Esophagus (tissue), 2 donors: ENCODE results near the gene GJB6. TPM values are rescaled to one million over a fixed set of nuclear protein-coding genes. Genes with fewer than 3 reads are reported as not detected.
A peak's percentile ranks its signal among the peaks of the same experiment; 100 is the strongest.

ENCODE experiments used
- H3K27ac ChIP-seq, 2 donors: one replicate each; pipeline ENCODE4 v1.5.1; 2013; ENCODE audit warnings: low read depth in 2 of 2, mild to moderate bottlenecking in 2 of 2, inconsistent platforms in 1 of 2, low read length in 1 of 2, moderate library complexity in 1 of 2
- H3K27me3 ChIP-seq, 2 donors: one replicate each; pipeline ENCODE4 v1.6.1; 2013; ENCODE audit warnings: low read length in 2 of 2, control low read depth in 1 of 2, mild to moderate bottlenecking in 1 of 2; ENCODE audit not compliant: insufficient read depth in 2 of 2, control insufficient read depth in 1 of 2
- H3K36me3 ChIP-seq, 2 donors: one replicate each; pipeline ENCODE4 v1.6.1; 2013; ENCODE audit warnings: low read length in 1 of 2; ENCODE audit not compliant: control insufficient read depth in 2 of 2, insufficient read depth in 2 of 2
- H3K4me1 ChIP-seq, 2 donors: one replicate each; pipeline ENCODE4 v1.6.1; 2013; ENCODE audit warnings: low read length in 1 of 2; ENCODE audit not compliant: control insufficient read depth in 2 of 2, insufficient read depth in 2 of 2
- H3K4me3 ChIP-seq, 2 donors: one replicate each; pipeline ENCODE4 v1.5.1; 2013; ENCODE audit warnings: low read length in 2 of 2, mild to moderate bottlenecking in 2 of 2, low read depth in 1 of 2, moderate library complexity in 1 of 2
- H3K9me3 ChIP-seq, 2 donors: one replicate each; pipeline ENCODE4 v1.6.1; 2013; ENCODE audit warnings: mild to moderate bottlenecking in 2 of 2, low read depth in 1 of 2, low read length in 1 of 2, moderate library complexity in 1 of 2; ENCODE audit not compliant: control insufficient read depth in 2 of 2, insufficient read depth in 1 of 2
- WGBS, 2 donors: extraction: QIAGEN DNeasy Blood & Tissue Kit; methylation state at CpG; one replicate each; pipeline ENCODE4 v1.1.7; 2013; 5-methylcytosine and 5-hydroxymethylcytosine counted together
- polyA plus RNA-seq, 2 donors: library from polyadenylated mRNA; stranded (reverse); fragments of 200-250 nt; gene quantifications; one replicate each; pipeline ENCODE4 v1.2.3, GENCODE V29; 2013
- donor health status: healthy with polysubstance abuse.
- donor health status: Bipolar disorder and iron deficiency.

Gene GJB6
- polyA plus RNA-seq, 2 donors = 230 to 294 TPM

GRCh38 chr13:20230913-20231838, 943 bp downstream of the GJB6 start:
- Histone ChIP-seq H3K9me3 (no peaks in the 10 kb centered on the region), H3K4me3 (peak overlapping the region; percentile 62 to 69), H3K36me3 (peaks cover 0 to 2% of the 10 kb centered on the region in 2 donors), H3K27ac (peak overlapping the region; percentile 41 to 85), H3K4me1 (no peaks in the 10 kb centered on the region), H3K27me3 (no peaks in the 10 kb centered on the region)
- 30 to 43% methylated on average over 30 of the region's 30 CpGs for WGBS, 2 donors

GRCh38 chr13:20227730-20228129, 4.4 kb downstream of the GJB6 start:
- Histone ChIP-seq H3K4me1 (no peaks in the 10 kb centered on the region), H3K27me3 (no peaks in the 10 kb centered on the region), H3K9me3 (peaks cover 0 to 4% of the 10 kb centered on the region in 2 donors), H3K27ac (no peak overlapping the region), H3K4me3 (no peak overlapping the region), H3K36me3 (peaks cover 0 to 5% of the 10 kb centered on the region in 2 donors)
- WGBS, 2 donors = 62 to 68% methylated on average over 6 of the region's 6 CpGs

DNA sequence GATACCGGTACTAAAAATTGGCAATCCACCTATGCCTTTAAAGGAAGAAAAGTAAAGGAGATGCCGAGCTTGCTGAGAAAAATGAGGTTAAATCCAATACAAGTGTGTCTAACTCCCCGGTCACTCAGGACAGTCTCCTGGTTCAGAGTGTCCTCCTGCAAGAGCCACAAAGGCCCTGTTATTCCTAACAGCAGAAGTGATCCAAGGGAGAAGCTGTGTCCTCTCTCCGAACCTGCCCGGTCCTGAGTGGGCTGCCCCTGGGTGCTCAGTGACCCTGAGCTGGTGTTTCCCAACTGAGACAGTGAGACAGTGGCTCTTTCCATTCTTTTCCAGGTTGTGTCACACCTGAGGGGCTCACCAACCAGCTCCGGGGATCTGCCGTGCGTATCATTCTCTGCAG, 4.8 kb downstream of the GJB6 start:
- H3K27me3 ChIP-seq = no peaks in the 10 kb centered on the region
- WGBS, 2 donors = 87 to 90% methylated on average over 8 of the region's 8 CpGs

GRCh38 chr13:20222553-20222952, 9.6 kb downstream of the GJB6 start:
- H3K4me3 ChIP-seq = no peak overlapping the region
- H3K27ac ChIP-seq = no peak overlapping the region
- H3K36me3 ChIP-seq = peaks cover 0 to 3% of the 10 kb centered on the region in 2 donors
- H3K4me1 ChIP-seq = no peaks in the 10 kb centered on the region
- peaks cover 0 to 4% of the 10 kb centered on the region in 2 donors for H3K9me3 ChIP-seq
- H3K27me3 ChIP-seq = no peaks in the 10 kb centered on the region
- 73 to 77% methylated on average over 5 of the region's 5 CpGs for WGBS, 2 donors

More for the DNA sequence above, 4.8 kb downstream of the GJB6 start:
- Histone ChIP-seq H3K4me3 (no peak overlapping the region), H3K9me3 (peaks cover 0 to 4% of the 10 kb centered on the region in 2 donors), H3K27ac (no peak overlapping the region), H3K36me3 (peaks cover 0 to 5% of the 10 kb centered on the region in 2 donors), H3K4me1 (no peaks in the 10 kb centered on the region)

DNA sequence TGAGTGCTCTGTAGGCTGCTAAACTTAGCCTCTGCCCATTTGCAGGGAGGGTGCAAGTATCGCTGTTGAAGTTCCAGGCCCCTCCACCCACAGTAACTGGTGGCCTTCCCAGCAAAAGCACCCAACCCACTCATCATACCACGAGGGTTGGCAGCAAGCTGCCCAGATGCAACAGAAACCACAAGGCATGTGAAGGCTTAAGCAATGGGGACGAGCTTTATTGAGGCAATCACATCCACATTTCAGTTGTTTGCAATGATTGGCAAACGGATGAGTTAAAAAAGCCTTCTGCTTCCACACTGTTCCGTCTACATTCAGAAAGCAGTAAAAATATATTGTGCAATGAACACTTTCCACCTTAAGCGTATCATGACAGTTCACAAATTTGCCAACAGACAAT, 10.3 kb downstream of the GJB6 start:
- Histone ChIP-seq H3K9me3 (peaks cover 0 to 4% of the 10 kb centered on the region in 2 donors), H3K4me3 (no peak overlapping the region), H3K4me1 (no peaks in the 10 kb centered on the region), H3K27me3 (no peaks in the 10 kb centered on the region), H3K36me3 (peaks cover 0 to 3% of the 10 kb centered on the region in 2 donors), H3K27ac (no peak overlapping the region)
- 75 to 76% methylated on average over 6 of the region's 6 CpGs for WGBS, 2 donors

DNA sequence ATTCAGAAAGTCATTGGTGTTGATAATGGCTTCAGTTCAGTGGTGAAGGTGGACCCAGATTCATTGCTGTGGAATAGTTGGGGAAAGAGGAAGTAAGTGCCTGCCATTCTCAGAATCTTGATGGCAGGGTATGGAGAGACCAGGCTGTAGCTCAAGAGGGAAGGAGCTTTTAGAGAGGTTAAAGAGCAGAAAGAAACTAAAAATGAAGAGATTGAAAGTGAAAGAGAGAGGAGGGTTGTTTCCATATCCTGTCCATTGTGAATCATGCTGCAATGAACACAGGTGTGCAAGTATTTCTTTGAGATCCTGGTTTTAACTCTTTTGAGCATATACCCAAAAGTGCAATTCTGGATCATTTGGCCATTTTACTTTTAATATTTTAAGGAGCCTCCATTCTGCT, 12.5 kb downstream of the GJB6 start:
- H3K27ac ChIP-seq = no peak overlapping the region
- peaks cover 0 to 4% of the 10 kb centered on the region in 2 donors for H3K9me3 ChIP-seq
- H3K4me1 ChIP-seq = no peaks in the 10 kb centered on the region
- H3K36me3 ChIP-seq = peaks cover 0 to 3% of the 10 kb centered on the region in 2 donors
- no peaks in the 10 kb centered on the region for H3K27me3 ChIP-seq
- H3K4me3 ChIP-seq = no peak overlapping the region

GRCh38 chr13:20217168-20217567, 15.0 kb downstream of the GJB6 start:
- H3K4me3 ChIP-seq = no peak overlapping the region
- WGBS, 2 donors = 59 to 69% methylated on average over 3 of the region's 3 CpGs
- no peak overlapping the region for H3K27ac ChIP-seq
- H3K27me3 ChIP-seq = no peaks in the 10 kb centered on the region
- H3K4me1 ChIP-seq = no peaks in the 10 kb centered on the region
- no peaks in the 10 kb centered on the region for H3K36me3 ChIP-seq
- no peaks in the 10 kb centered on the region for H3K9me3 ChIP-seq

DNA sequence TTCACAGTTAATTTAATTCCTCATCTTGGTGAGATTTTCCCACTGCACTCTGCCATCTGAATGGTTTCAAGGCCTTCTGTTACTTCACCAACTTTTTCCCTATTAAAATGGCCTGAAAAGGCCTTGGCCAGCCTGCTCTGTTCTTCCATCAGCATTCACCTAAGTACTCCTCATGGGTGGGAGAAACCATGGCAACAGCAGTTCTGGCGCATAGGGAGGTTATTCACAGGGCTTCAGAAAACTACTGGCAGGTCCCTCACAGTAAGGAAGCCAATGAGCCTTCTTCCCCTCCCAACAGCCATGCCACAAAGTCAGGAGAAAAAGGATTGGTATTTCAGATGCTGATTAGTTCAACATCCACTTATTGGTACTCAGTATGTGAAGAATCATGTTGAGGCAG, 22.2 kb downstream of the GJB6 start:
- Histone ChIP-seq H3K9me3 (no peaks in the 10 kb centered on the region), H3K27ac (no peak overlapping the region), H3K27me3 (no peaks in the 10 kb centered on the region), H3K36me3 (no peaks in the 10 kb centered on the region), H3K4me1 (no peaks in the 10 kb centered on the region), H3K4me3 (no peak overlapping the region)
- 87% methylated on average over 1 of the region's 1 CpG for WGBS, 2 donors

- no peaks in the 10 kb centered on the region for H3K27me3 ChIP-seq
- H3K36me3 ChIP-seq = no peaks in the 10 kb centered on the region
- H3K4me1 ChIP-seq = no peaks in the 10 kb centered on the region
- no peaks in the 10 kb centered on the region for H3K9me3 ChIP-seq
- no peak overlapping the region for H3K4me3 ChIP-seq
- no peak overlapping the region for H3K27ac ChIP-seq
- 73 to 74% methylated on average over 16 of the region's 16 CpGs for whole genome bisulfite sequencing, 2 donors
Observed at GRCh38 chr13:20206698-20207235, 25.4 kb downstream of the GJB6 start.
